GM12878 (cell line): ENCODE data around the gene DBN1. TPM values are rescaled to one million over a fixed set of nuclear protein-coding genes. Genes with fewer than 3 reads are reported as not detected.

Experiments used
- ATAC-seq: fragments of 200-7000 bp; cut with Tn5 transposase; 3 replicates; pipeline ENCODE4 v1.9.1; 2020; ENCODE audit warnings: mild to moderate bottlenecking, moderate library complexity
- BruUV-seq: library from RNA; stranded (reverse); fragments of 400-500 nt; replicated peaks from 2 replicates; lab custom pipeline; 2021; lab: Mats Ljungman, UMichigan
- CTCF ChIA-PET: fragments of 300-600 bp; sonication (Branson Sonifier 250); formaldehyde crosslinking; extraction: SDS; loops from one replicate; lab custom pipeline; 2021; ENCODE audit warnings: inconsistent platforms; lab: Yijun Ruan, JAX
- POLR2A ChIA-PET: fragments of 350-600 bp; formaldehyde crosslinking; extraction: SDS; loops from one replicate; lab custom pipeline; 2021; ENCODE audit warnings: inconsistent platforms; lab: Charles Lee
- RAD21 ChIA-PET: fragments of 300-600 bp; sonication (Branson Sonifier 250); formaldehyde crosslinking; loops from one replicate; lab custom pipeline; 2023; ENCODE audit warnings: antibody characterized with exemption; ENCODE audit not compliant: unreplicated experiment; lab: Charles Lee
- SMC1A ChIA-PET: fragments of 300-600 bp; sonication (Branson Sonifier 250); formaldehyde crosslinking; loops from one replicate; lab custom pipeline; 2023; ENCODE audit not compliant: unreplicated experiment, uncharacterized antibody; lab: Charles Lee
- DNase-seq: peaks from one replicate; pipeline ENCODE4 v3.0.0-alpha.2; 2011; ENCODE audit warnings: low read depth, low spot score
- FAIRE-seq: peaks from 3 replicates; lab custom pipeline; 2011; peaks lifted over from hg19 to GRCh38; lab: Jason Lieb, UNC
- H2AFZ ChIP-seq: 2 replicates; pipeline ENCODE4 v1.6.0; 2011; ENCODE audit warnings: low read depth, low read length, control low read depth; ENCODE audit not compliant: control insufficient read depth
- H3K27ac ChIP-seq: 2 replicates; pipeline ENCODE4 v1.5.1; 2011; ENCODE audit warnings: control low read depth; ENCODE audit not compliant: control insufficient read depth, insufficient read depth
- H3K27me3 ChIP-seq, 2 experiments: replicated peaks in 1 of 2; 2 replicates each; pipeline versions ENCODE4 v1.6.0 to v1.6.1; 2011; ENCODE audit warnings: low read length in 1 of 2; ENCODE audit not compliant: control insufficient read depth in 2 of 2, insufficient read depth in 2 of 2
- H3K36me3 ChIP-seq, 2 experiments: 2 replicates each; pipeline ENCODE4 v1.5.1; 2011; ENCODE audit warnings: low read length in 1 of 2; ENCODE audit not compliant: control insufficient read depth in 2 of 2, insufficient read depth in 2 of 2
- H3K4me1 ChIP-seq: 2 replicates; pipeline ENCODE4 v1.6.1; 2011; ENCODE audit warnings: mild to moderate bottlenecking, low read length, moderate library complexity, mixed read lengths; ENCODE audit not compliant: control insufficient read depth, insufficient read depth
- H3K4me2 ChIP-seq: 2 replicates; pipeline ENCODE4 v1.6.0; 2011; ENCODE audit warnings: control low read depth; ENCODE audit not compliant: control insufficient read depth, insufficient read depth
- H3K4me3 ChIP-seq: fragments of 200-600 bp; sonication (generic); 2 replicates; pipeline ENCODE4 v1.5.1; 2016
- H3K79me2 ChIP-seq: 2 replicates; pipeline ENCODE4 v1.6.0; 2011; ENCODE audit warnings: low read length; ENCODE audit not compliant: control insufficient read depth, insufficient read depth
- H3K9ac ChIP-seq: 2 replicates; pipeline ENCODE4 v1.8.0; 2011; ENCODE audit warnings: low read length, control low read depth, mixed read lengths; ENCODE audit not compliant: control insufficient read depth, insufficient read depth
- H3K9me3 ChIP-seq: replicated peaks from 3 replicates; pipeline ENCODE4 v1.5.1; 2011; ENCODE audit warnings: mild to moderate bottlenecking, low read length; ENCODE audit not compliant: control insufficient read depth, insufficient read depth
- H4K20me1 ChIP-seq: 2 replicates; pipeline ENCODE4 v1.6.0; 2011; ENCODE audit not compliant: control insufficient read depth, insufficient read depth
- DPF2 ChIP-seq: fragments of 450-650 bp; IDR thresholded peaks from 2 replicates; pipeline ENCODE4 v1.6.1; 2017; ENCODE audit warnings: mild to moderate bottlenecking
- FOXM1 ChIP-seq: IDR thresholded peaks from 2 replicates; pipeline ENCODE4 v1.6.1; 2012; ENCODE audit warnings: low read depth, mild to moderate bottlenecking, inconsistent platforms, low read length, moderate library complexity
- HDAC2 ChIP-seq: fragments of 200-600 bp; sonication (generic); IDR thresholded peaks from 2 replicates; pipeline ENCODE4 v1.6.1; 2017
- JUND ChIP-seq: IDR thresholded peaks from 2 replicates; pipeline ENCODE4 v1.6.1; 2012; ENCODE audit warnings: low read depth, mild to moderate bottlenecking, low read length, improper control_type of control experiment, moderate library complexity
- MEF2B ChIP-seq: fragments of 450-650 bp; IDR thresholded peaks from 2 replicates; pipeline ENCODE4 v1.6.1; 2018; ENCODE audit warnings: mild to moderate bottlenecking, moderate library complexity; ENCODE audit not compliant: partially characterized antibody, poor library complexity, severe bottlenecking
- NFIC ChIP-seq: IDR thresholded peaks from 2 replicates; pipeline ENCODE4 v1.6.1; 2012; ENCODE audit warnings: low read depth, mild to moderate bottlenecking, inconsistent platforms, low read length, moderate library complexity
- NR2F1 ChIP-seq: fragments of 450-650 bp; conservative IDR thresholded peaks from 2 replicates; pipeline ENCODE4 v1.6.1; 2017; ENCODE audit warnings: mild to moderate bottlenecking
- PAX5 ChIP-seq: IDR thresholded peaks from 2 replicates; pipeline ENCODE4 v1.6.1; 2011; ENCODE audit warnings: low read depth, low read length, borderline replicate concordance
- PAX8 ChIP-seq: fragments of 450-650 bp; IDR thresholded peaks from 2 replicates; pipeline ENCODE4 v1.6.1; 2017; ENCODE audit warnings: mild to moderate bottlenecking, moderate library complexity
- POLR2AphosphoS5 ChIP-seq: IDR thresholded peaks from 2 replicates; pipeline ENCODE4 v1.6.1; 2011; ENCODE audit warnings: mild to moderate bottlenecking, low read length, inconsistent platforms
- USF2 ChIP-seq: IDR thresholded peaks from 2 replicates; pipeline ENCODE4 v1.6.1; 2011; ENCODE audit warnings: low read depth, low read length, improper control_type of control experiment, borderline replicate concordance
- ZNF24 ChIP-seq: fragments of 450-650 bp; IDR thresholded peaks from 2 replicates; pipeline ENCODE4 v1.6.1; 2017; ENCODE audit warnings: antibody characterized with exemption, mild to moderate bottlenecking
- ZNF622 ChIP-seq: fragments of 450-650 bp; IDR thresholded peaks from 2 replicates; pipeline ENCODE4 v1.6.1; 2017; ENCODE audit warnings: mild to moderate bottlenecking, inconsistent platforms
- WGBS: methylation state at CpG from one replicate; pipeline ENCODE4 v1.1.6; 2016; ENCODE audit warnings: low lambda C conversion rate; ENCODE audit not compliant: insufficient replicate concordance, insufficient coverage; ENCODE audit errors: missing lambda C conversion rate; 5-methylcytosine and 5-hydroxymethylcytosine counted together
- in situ Hi-C: fragments of 300-500 bp; cut with MboI; formaldehyde crosslinking; loops from 9 replicates; pipeline ENCODE4 v1.14.3; 2018; ENCODE audit warnings: mixed read lengths
- intact Hi-C: fragments of 100-400 bp; cut with micrococcal nuclease; formaldehyde crosslinking; loops from one replicate; pipeline ENCODE4 v1.14.2; 2022; ENCODE audit not compliant: unreplicated experiment
- polyA plus RNA-seq, 11 experiments: library from polyadenylated mRNA; depleted of rRNA in 4 of 11; unstranded in 6 of 11; stranded (reverse) in 5 of 11; fragments of >200 nt; fragmentation: Nextera tagmentation in 4 of 11; fragmentation: Illumina TruSeq in 1 of 11; extraction: Ambion mirVana in 4 of 11; extraction: Trizol in 1 of 11; gene quantifications; 1 replicate in 1 of 11; 2 replicates in 10 of 11; pipeline versions ENCODE4 v1.2.1 to v1.2.3, GENCODE V29; 2011 to 2016; ENCODE audit warnings: inconsistent platforms in 2 of 11, missing spikeins in 2 of 11, low read depth in 1 of 11
- total RNA-seq, 4 experiments: library from RNA; depleted of rRNA in 3 of 4; stranded (reverse); fragments of >200 nt in 3 of 4; fragmentation: Illumina TruSeq in 1 of 4; extraction: Trizol in 1 of 4; gene quantifications; 2 replicates each; pipeline versions ENCODE4 v1.2.1 to v1.2.3, GENCODE V29; 2013 to 2021
- TF ChIP-seq, protein P1 (sequence below): fragments of 450-650 bp; IDR thresholded peaks from 2 replicates; pipeline ENCODE4 v1.6.1; 2018; ENCODE audit warnings: borderline replicate concordance, mild to moderate bottlenecking; ENCODE audit not compliant: partially characterized antibody

DBN1 gene
- total and polyA plus RNA-seq, 10 of the 15 experiments (the other 5 are each of a cell fraction or from before 2014, with no cell fraction given) = 0.18 to 81.0 (median 27.9) TPM

DNA sequence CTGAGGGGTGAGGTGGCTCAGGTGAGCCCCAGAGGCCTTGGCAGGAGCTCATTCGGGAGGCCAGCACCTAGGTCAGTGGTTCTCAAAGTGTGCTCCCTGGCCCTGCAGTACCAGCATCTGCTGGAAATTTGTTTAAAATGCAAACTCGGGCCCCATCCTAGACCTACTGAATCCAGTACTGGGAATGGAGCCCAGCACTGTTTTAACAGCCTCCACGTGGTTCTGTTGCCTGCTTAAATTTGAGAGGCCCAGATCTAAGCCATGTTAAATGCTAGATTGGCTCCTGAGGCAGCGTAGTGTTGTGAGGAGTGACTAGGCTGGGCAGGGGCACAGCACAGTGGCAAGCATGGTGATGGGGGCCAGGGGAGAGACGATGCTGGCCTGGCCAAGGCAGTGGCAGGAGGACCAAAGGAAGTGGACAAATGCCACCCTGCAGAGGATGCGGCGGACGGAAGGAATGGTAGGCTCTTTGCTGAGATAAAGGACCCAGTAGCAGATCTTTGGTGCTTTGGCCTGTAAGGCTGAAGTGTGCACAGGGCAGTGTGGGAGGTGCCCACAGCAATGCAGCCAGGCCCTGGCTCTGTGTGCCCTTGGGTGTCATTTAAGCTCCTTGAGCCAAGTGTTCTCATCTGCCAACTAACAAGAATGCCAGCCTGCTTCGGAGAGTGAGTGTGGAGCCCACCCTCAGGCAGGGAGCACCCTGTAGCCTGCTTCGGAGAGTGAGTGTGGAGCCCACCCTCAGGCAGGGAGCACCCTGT is 22.6 kb downstream of the DBN1 start (continued):
- TF ChIP-seq, protein P1, sequence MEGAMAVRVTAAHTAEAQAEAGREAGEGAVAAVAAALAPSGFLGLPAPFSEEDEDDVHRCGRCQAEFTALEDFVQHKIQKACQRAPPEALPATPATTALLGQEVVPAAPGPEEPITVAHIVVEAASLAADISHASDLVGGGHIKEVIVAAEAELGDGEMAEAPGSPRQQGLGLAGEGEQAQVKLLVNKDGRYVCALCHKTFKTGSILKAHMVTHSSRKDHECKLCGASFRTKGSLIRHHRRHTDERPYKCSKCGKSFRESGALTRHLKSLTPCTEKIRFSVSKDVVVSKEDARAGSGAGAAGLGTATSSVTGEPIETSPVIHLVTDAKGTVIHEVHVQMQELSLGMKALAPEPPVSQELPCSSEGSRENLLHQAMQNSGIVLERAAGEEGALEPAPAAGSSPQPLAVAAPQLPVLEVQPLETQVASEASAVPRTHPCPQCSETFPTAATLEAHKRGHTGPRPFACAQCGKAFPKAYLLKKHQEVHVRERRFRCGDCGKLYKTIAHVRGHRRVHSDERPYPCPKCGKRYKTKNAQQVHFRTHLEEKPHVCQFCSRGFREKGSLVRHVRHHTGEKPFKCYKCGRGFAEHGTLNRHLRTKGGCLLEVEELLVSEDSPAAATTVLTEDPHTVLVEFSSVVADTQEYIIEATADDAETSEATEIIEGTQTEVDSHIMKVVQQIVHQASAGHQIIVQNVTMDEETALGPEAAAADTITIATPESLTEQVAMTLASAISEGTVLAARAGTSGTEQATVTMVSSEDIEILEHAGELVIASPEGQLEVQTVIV = no peak
- TF ChIP-seq HDAC2 (no peak), PAX8 (no peak), PAX5 (no peak)

DNA sequence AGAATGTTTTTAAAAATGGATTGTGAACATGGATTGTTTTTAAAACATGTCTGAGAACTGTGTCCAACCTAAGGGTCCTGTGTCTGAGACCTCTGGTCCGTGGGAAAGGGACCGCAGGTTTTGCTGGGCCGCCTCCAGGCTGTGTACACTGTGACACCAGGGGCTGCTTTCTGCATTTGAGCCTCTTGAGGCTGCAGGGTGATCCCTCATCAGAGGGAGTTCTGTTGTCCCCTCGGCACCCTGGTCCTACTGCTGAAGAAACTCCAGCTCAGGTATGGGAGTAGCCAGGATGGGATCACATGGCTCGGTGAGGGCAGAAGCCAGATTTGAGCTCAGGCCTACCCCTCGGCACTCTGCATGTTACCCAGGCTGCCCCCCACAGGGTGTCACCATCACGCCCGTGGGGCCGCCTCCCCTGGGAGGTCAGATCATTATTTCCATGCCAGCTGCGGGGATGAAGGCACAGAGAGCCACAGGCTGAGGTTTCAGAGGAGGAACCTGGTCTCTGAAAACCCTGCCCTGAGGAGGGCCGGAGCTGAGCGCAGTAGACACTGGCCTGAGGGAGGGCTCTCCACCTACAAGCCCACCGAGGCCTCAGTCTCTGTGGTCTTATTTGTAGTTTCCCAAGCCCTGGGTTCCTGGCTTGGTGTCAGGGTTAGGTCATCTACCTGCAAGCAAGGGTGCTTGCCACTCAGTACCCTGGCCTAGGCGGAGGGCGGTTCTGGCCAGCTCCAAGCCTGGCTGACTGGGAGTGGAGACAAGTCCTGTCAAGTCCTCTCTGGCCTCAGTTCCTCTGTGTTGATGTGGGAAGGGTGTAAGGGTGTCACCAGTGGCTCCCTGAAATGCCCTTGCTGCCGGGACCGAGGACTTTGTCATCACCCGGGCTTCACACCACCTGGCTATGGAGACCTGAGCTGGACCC is 24.0 kb downstream of the DBN1 start:
- ATAC-seq (no peak), DNase-seq (no peak), FAIRE-seq (no peak)
- Histone ChIP-seq H3K79me2 (peaks cover 14% of the 10 kb centered on the region), H3K4me2 (no peak overlapping the region), H2AFZ (no peak overlapping the region), H3K36me3 (no peaks in the 10 kb centered on the region), H3K4me3 (peak overlapping the region; percentile 67; the same call in 1 of the 2 replicates), H3K27me3 (no peaks in the 10 kb centered on the region), H3K9ac (peak overlapping the region; percentile 24; the same call in 1 of the 2 replicates), H3K9me3 (no peaks in the 10 kb centered on the region), H4K20me1 (no peaks in the 10 kb centered on the region), H3K4me1 (peaks cover 37% of the 10 kb centered on the region), H3K27ac (no peak overlapping the region)
- in situ Hi-C loops = loop anchor here (5.0 kb wide), 1 partner anchor 132 kb away; no protein-coding TSS in a partner anchor
- POLR2A ChIA-PET = interaction anchor here (1.0 to 13.6 kb wide), 8 partner anchors 21 to 87 kb away, joined by 3 to 358 read pairs (median 10); partner anchors contain the start of genes F12 and GRK6
- RAD21 ChIA-PET = interaction anchor here (1.0 to 13.5 kb wide), 8 partner anchors 20 to 148 kb away, joined by 3 to 291 read pairs (median 8); partner anchors contain the start of genes GRK6 and MXD3
- SMC1A ChIA-PET = interaction anchor here (0.9 to 7.2 kb wide), 13 partner anchors 11 to 140 kb away, joined by 3 to 105 read pairs (median 4); partner anchors contain the start of genes F12, PDLIM7 and PFN3
- intact Hi-C loops = loop anchor here (2.0 kb wide), 1 partner anchor 19 kb away; no protein-coding TSS in a partner anchor
- CTCF ChIA-PET = interaction anchor here (0.6 to 16.4 kb wide), 9 partner anchors 20 to 662 kb away, joined by 3 to 391 read pairs (median 8); partner anchors contain the start of genes GRK6 and PFN3
- BruUV-seq = no TSS peak
- WGBS = 83% methylated on average over 18 of the region's 18 CpGs
- TF ChIP-seq DPF2 (no peak), MEF2B (peak; percentile 41), FOXM1 (no peak), ZNF24 (no peak), NFIC (no peak), ZNF622 (no peak), USF2 (no peak), NR2F1 (peak; percentile 45), POLR2AphosphoS5 (peak; percentile 32; the same call in 1 of the 2 replicates), JUND (no peak)
